ENCODE results near the gene INF2.

The INF2 gene

DNA sequence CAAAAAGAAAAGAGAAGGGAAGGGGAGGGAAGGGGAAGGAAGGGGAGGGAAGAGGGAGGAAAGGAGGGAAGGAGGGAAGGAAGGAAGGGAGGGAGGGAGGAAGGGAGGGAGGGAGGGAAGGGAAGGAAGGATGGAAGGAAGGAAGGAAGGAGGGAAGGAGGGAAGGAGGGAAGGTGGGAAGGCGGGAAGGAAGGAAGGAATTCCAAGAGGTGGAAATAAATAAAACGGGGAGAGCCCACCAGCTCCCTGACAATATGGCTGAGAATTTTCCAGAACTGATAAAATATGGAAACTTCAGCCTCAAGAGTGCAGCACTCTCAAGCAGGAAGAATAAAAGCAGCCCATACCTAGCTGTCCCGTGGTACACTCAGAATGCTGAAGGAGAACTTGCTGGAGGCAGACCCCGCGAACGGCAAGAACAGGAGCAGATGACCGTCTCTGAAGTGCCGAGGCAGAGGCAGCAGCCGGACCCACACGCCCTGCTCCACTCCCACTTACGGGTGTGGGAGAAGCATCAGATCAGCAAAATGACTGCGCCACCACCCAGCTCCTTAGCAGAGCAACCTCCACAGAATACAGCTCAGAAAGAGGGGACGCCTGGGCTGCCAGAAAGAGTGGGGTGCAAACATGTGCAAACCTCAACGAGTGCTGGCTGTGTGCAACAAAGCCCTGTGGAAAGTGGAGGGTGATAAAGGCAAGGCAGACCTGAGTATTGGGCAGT lies 34.1 kb upstream of the INF2 start:
- Histone ChIP-seq H3K56ac (ENCODE audit: low read length) (no peak overlapping the region), H3K9ac (ENCODE audit: low read length) (no peak overlapping the region), H3K36me3 (ENCODE audit: control insufficient read depth, insufficient read depth, low read length) (no peaks in the 10 kb centered on the region), H3K4me3 (ENCODE audit: low read length) (no peak overlapping the region), H3K79me1 (ENCODE audit: low read length) (no peaks in the 10 kb centered on the region), H4K8ac (ENCODE audit: low read depth, low read length) (no peak overlapping the region), H3K4me1 (ENCODE audit: control insufficient read depth, low read depth, low read length) (no peaks in the 10 kb centered on the region), H3K23ac (ENCODE audit: low read length) (no peak overlapping the region), H2BK15ac (replicated peaks; ENCODE audit: low read depth) (no peak overlapping the region), H3K79me2 (ENCODE audit: control insufficient read depth, insufficient read depth, low read length) (no peaks in the 10 kb centered on the region), H3K18ac (ENCODE audit: low read length) (no peak overlapping the region), H3K4ac (ENCODE audit: low read depth, low read length) (no peak overlapping the region), H2BK120ac (ENCODE audit: low read depth, low read length) (no peak overlapping the region), H2AK5ac (ENCODE audit: low read length) (no peak overlapping the region), H2BK5ac (ENCODE audit: low read length) (no peak overlapping the region), H3K27me3 (ENCODE audit: insufficient read depth, low read length, poor library complexity) (no peaks in the 10 kb centered on the region), H3K27ac (ENCODE audit: low read depth, low read length) (no peak overlapping the region), H4K5ac (ENCODE audit: low read length) (no peak overlapping the region), H3K4me2 (ENCODE audit: low read length) (no peak overlapping the region)
- no CpG with 5 or more reads among the region's 14 CpGs for WGBS (ENCODE audit: extremely low coverage, insufficient coverage, low lambda C conversion rate)
- DNase-seq: no peak

DNA sequence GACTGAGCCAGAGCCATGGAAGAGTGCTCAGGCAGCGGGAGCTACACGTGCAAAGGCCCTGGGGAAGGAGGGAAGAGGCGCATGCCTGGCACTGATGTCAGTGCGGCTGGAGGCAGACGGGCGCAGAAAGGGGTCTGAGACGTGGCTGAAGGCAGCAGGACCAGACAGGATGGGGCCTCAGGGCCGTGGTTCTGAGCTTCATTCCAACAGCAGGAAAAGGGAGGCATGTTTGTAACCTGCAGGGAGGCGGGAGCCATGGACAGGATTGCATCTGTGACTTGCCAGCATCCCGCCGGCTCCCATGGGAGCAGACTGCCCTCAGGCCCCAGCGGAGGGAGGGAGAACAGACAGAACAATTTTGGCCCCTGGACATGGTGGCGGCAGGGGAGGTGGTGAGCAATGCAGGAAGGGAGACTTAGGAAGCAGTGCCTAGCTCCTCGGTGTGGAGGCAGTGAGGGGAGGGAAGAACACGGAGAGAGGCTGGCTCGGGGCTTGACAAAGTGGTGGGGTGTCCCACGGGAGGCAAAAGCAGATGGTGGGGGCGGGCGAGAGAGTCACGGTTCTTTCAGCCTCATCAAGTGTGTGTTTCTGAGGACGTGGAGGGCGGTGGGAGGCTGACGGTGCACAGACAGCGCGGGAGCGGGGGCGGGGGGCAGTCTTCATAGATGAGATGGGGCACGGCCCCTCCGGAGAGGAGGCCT lies 33.3 kb upstream of the INF2 start:
- no peak overlapping the region for H3K56ac ChIP-seq (ENCODE audit: low read length)
- H3K27ac ChIP-seq (ENCODE audit: low read depth, low read length): no peak overlapping the region
- H4K8ac ChIP-seq (ENCODE audit: low read depth, low read length): no peak overlapping the region
- DNase-seq: no peak
- H3K18ac ChIP-seq (ENCODE audit: low read length): no peak overlapping the region
- no peaks in the 10 kb centered on the region for H3K4me1 ChIP-seq (ENCODE audit: control insufficient read depth, low read depth, low read length)
- no peak overlapping the region for H2AK5ac ChIP-seq (ENCODE audit: low read length)
- H2BK5ac ChIP-seq (ENCODE audit: low read length): no peak overlapping the region
- H3K4me3 ChIP-seq (ENCODE audit: low read length): no peak overlapping the region
- H3K4ac ChIP-seq (ENCODE audit: low read depth, low read length): no peak overlapping the region
- no peaks in the 10 kb centered on the region for H3K79me2 ChIP-seq (ENCODE audit: control insufficient read depth, insufficient read depth, low read length)
- H4K5ac ChIP-seq (ENCODE audit: low read length): no peak overlapping the region
- no peak overlapping the region for H3K4me2 ChIP-seq (ENCODE audit: low read length)
- no CpG with 5 or more reads among the region's 29 CpGs for WGBS (ENCODE audit: extremely low coverage, insufficient coverage, low lambda C conversion rate)
- H3K36me3 ChIP-seq (ENCODE audit: control insufficient read depth, insufficient read depth, low read length): no peaks in the 10 kb centered on the region
- no peak overlapping the region for H2BK15ac ChIP-seq (replicated peaks; ENCODE audit: low read depth)
- H3K23ac ChIP-seq (ENCODE audit: low read length): no peak overlapping the region
- no peaks in the 10 kb centered on the region for H3K79me1 ChIP-seq (ENCODE audit: low read length)
- H2BK120ac ChIP-seq (ENCODE audit: low read depth, low read length): no peak overlapping the region
- no peaks in the 10 kb centered on the region for H3K27me3 ChIP-seq (ENCODE audit: insufficient read depth, low read length, poor library complexity)
- H3K9ac ChIP-seq (ENCODE audit: low read length): no peak overlapping the region

DNA sequence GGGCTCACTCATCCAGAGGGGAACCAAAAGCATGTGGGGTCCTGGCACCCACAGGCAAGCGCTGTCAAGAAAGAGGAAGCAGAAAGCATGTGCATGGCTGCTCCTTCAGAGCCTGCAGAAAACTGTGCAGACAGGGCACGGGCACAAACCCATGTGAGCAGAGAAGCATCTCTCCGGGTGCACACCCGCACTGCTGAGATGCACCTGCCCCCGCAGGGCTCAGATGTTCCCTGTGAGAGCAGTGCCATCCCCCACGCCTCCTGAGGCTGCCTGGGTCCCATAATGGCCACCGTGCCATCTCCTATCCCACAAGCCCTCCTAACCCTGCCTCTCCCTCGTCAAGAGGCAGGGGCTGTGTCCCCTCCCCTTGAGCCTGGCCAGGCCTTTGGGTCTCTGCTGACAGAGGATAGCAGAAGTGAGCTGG lies 32.3 kb upstream of the INF2 start:
- H3K9ac ChIP-seq (ENCODE audit: low read length): no peak overlapping the region
- H4K8ac ChIP-seq (ENCODE audit: low read depth, low read length): no peak overlapping the region
- H2BK15ac ChIP-seq (replicated peaks; ENCODE audit: low read depth): no peak overlapping the region
- H2BK5ac ChIP-seq (ENCODE audit: low read length): no peak overlapping the region
- no peak overlapping the region for H3K4me3 ChIP-seq (ENCODE audit: low read length)
- H3K4me2 ChIP-seq (ENCODE audit: low read length): no peak overlapping the region
- no peak overlapping the region for H3K56ac ChIP-seq (ENCODE audit: low read length)
- no peaks in the 10 kb centered on the region for H3K27me3 ChIP-seq (ENCODE audit: insufficient read depth, low read length, poor library complexity)
- no peaks in the 10 kb centered on the region for H3K36me3 ChIP-seq (ENCODE audit: control insufficient read depth, insufficient read depth, low read length)
- no peak overlapping the region for H4K5ac ChIP-seq (ENCODE audit: low read length)
- no peak overlapping the region for H2BK120ac ChIP-seq (ENCODE audit: low read depth, low read length)
- no peak overlapping the region for H3K27ac ChIP-seq (ENCODE audit: low read depth, low read length)
- H3K79me2 ChIP-seq (ENCODE audit: control insufficient read depth, insufficient read depth, low read length): no peaks in the 10 kb centered on the region
- H3K4me1 ChIP-seq (ENCODE audit: control insufficient read depth, low read depth, low read length): no peaks in the 10 kb centered on the region
- no peak overlapping the region for H3K23ac ChIP-seq (ENCODE audit: low read length)
- H3K18ac ChIP-seq (ENCODE audit: low read length): no peak overlapping the region
- H3K79me1 ChIP-seq (ENCODE audit: low read length): no peaks in the 10 kb centered on the region
- no peak overlapping the region for H2AK5ac ChIP-seq (ENCODE audit: low read length)
- no peak overlapping the region for H3K4ac ChIP-seq (ENCODE audit: low read depth, low read length)
- WGBS (ENCODE audit: extremely low coverage, insufficient coverage, low lambda C conversion rate): no CpG with 5 or more reads among the region's 8 CpGs
- DNase-seq: no peak

DNA sequence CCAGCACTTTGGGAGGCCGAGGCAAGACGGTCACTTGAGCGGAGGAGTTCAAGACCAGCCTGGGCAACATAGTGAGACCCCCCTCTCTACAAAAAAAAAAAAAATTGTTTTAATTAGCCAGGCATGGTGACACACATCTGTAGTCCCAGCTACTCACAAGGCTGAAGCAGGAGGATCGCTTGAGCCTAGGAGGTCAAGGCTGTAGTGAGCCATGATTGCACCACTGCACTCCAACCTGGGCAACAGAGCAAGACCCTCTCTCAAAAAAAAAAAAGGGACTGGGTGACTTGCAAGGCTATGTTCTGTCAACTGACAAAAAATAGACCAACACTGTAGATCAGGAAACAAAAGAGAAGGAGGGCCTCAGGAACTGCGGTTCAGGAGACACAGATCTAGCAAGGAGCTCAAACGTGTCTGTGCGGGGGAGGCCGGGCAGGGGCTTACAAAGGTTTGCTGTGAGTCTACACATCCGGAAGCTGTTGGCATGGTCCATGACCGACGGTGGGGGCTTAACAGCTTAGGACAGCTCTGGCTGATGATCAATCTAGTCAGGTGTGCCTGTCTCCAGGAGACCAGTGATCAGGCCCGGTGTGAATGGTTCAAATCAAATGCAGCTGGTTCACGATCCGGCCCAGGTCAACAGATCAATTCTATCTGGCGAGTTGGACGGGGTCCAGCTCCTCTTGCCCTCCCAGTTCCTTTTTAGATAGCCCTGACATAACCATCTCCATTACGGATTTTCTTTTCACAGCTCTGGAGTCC lies 31.7 kb upstream of the INF2 start:
- H3K9ac ChIP-seq (ENCODE audit: low read length): no peak overlapping the region
- H2AK5ac ChIP-seq (ENCODE audit: low read length): no peak overlapping the region
- H4K8ac ChIP-seq (ENCODE audit: low read depth, low read length): no peak overlapping the region
- H3K4ac ChIP-seq (ENCODE audit: low read depth, low read length): no peak overlapping the region
- no peak overlapping the region for H3K4me2 ChIP-seq (ENCODE audit: low read length)
- no peaks in the 10 kb centered on the region for H3K36me3 ChIP-seq (ENCODE audit: control insufficient read depth, insufficient read depth, low read length)
- no peak for DNase-seq
- no peak overlapping the region for H3K18ac ChIP-seq (ENCODE audit: low read length)
- no peaks in the 10 kb centered on the region for H3K79me2 ChIP-seq (ENCODE audit: control insufficient read depth, insufficient read depth, low read length)
- H2BK5ac ChIP-seq (ENCODE audit: low read length): no peak overlapping the region
- H3K4me1 ChIP-seq (ENCODE audit: control insufficient read depth, low read depth, low read length): no peaks in the 10 kb centered on the region
- no peak overlapping the region for H3K27ac ChIP-seq (ENCODE audit: low read depth, low read length)
- H2BK120ac ChIP-seq (ENCODE audit: low read depth, low read length): no peak overlapping the region
- H3K23ac ChIP-seq (ENCODE audit: low read length): no peak overlapping the region
- no peak overlapping the region for H2BK15ac ChIP-seq (replicated peaks; ENCODE audit: low read depth)
- no peak overlapping the region for H4K5ac ChIP-seq (ENCODE audit: low read length)
- H3K79me1 ChIP-seq (ENCODE audit: low read length): no peaks in the 10 kb centered on the region
- no peak overlapping the region for H3K56ac ChIP-seq (ENCODE audit: low read length)
- no CpG with 5 or more reads among the region's 17 CpGs for WGBS (ENCODE audit: extremely low coverage, insufficient coverage, low lambda C conversion rate)
- H3K4me3 ChIP-seq (ENCODE audit: low read length): no peak overlapping the region
- no peaks in the 10 kb centered on the region for H3K27me3 ChIP-seq (ENCODE audit: insufficient read depth, low read length, poor library complexity)

DNA sequence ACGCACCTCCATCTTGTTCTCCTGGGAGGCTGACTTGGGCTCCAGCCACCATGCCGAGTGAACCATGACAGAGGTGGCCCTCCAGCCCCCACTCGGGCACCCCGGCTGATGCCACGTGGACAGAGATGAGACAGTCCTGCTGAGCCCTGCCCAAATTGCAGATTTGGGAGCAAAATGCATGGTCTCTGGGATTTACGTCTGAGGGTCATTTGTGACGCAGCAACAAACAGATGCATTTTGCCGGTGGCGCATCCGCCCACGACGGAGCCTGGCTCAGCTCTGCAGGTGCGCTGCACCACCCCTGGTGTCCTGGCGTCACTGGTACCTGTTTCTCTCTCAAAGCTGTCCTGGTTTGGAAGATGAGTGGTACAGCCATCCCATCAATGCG lies 31.1 kb upstream of the INF2 start:
- H3K9ac ChIP-seq (ENCODE audit: low read length): no peak overlapping the region
- H2BK120ac ChIP-seq (ENCODE audit: low read depth, low read length): no peak overlapping the region
- no peaks in the 10 kb centered on the region for H3K79me2 ChIP-seq (ENCODE audit: control insufficient read depth, insufficient read depth, low read length)
- no peaks in the 10 kb centered on the region for H3K27me3 ChIP-seq (ENCODE audit: insufficient read depth, low read length, poor library complexity)
- no CpG with 5 or more reads among the region's 15 CpGs for WGBS (ENCODE audit: extremely low coverage, insufficient coverage, low lambda C conversion rate)
- H4K5ac ChIP-seq (ENCODE audit: low read length): no peak overlapping the region
- no peak overlapping the region for H3K4me2 ChIP-seq (ENCODE audit: low read length)
- no peak overlapping the region for H2AK5ac ChIP-seq (ENCODE audit: low read length)
- H3K4me3 ChIP-seq (ENCODE audit: low read length): no peak overlapping the region
- no peaks in the 10 kb centered on the region for H3K79me1 ChIP-seq (ENCODE audit: low read length)
- no peaks in the 10 kb centered on the region for H3K4me1 ChIP-seq (ENCODE audit: control insufficient read depth, low read depth, low read length)
- H3K36me3 ChIP-seq (ENCODE audit: control insufficient read depth, insufficient read depth, low read length): no peaks in the 10 kb centered on the region
- no peak overlapping the region for H3K4ac ChIP-seq (ENCODE audit: low read depth, low read length)
- H3K18ac ChIP-seq (ENCODE audit: low read length): no peak overlapping the region
- no peak overlapping the region for H4K8ac ChIP-seq (ENCODE audit: low read depth, low read length)
- no peak overlapping the region for H2BK5ac ChIP-seq (ENCODE audit: low read length)
- H3K23ac ChIP-seq (ENCODE audit: low read length): no peak overlapping the region
- H3K56ac ChIP-seq (ENCODE audit: low read length): no peak overlapping the region
- no peak overlapping the region for H2BK15ac ChIP-seq (replicated peaks; ENCODE audit: low read depth)
- DNase-seq: no peak
- H3K27ac ChIP-seq (ENCODE audit: low read depth, low read length): no peak overlapping the region

All from mesendoderm (in vitro differentiated cells).